GM08714 (cell line): ENCODE measurements around the gene GAS2L2.

Experiments used
- H3K4me3 ChIP-seq: fragments of 200-500 bp; sonication (Bioruptor generic); 2 replicates; pipeline ENCODE4 v1.5.1; 2014; ENCODE audit warnings: mild to moderate bottlenecking, low read length, inconsistent platforms
- ZNF274 ChIP-seq: IDR thresholded peaks from 2 replicates; pipeline ENCODE4 v1.6.1; 2012; ENCODE audit warnings: mild to moderate bottlenecking, low read depth, low read length

Gene GAS2L2

GRCh38 chr17:35752945-35753764, at the start of gene GAS2L2:
Gene GAS2L2, minus strand, starts transcription at chr17:35753239. Its CDS starts 389 bp downstream, at chr17:35752850.
- TF ChIP-seq ZNF274: no peak
- H3K4me3 ChIP-seq: no peak within 1 kb of the TSS

GRCh38 chr17:35801583-35802224, 48.7 kb upstream of the GAS2L2 start:
- H3K4me3 ChIP-seq: no peak overlapping the region
- TF ChIP-seq ZNF274: no peak

- H3K4me3 ChIP-seq: no peak overlapping the region
- TF ChIP-seq ZNF274: no peak
Observed at GRCh38 chr17:35799942-35800341, 46.9 kb upstream of the GAS2L2 start.

GRCh38 chr17:35797918-35798317, 44.9 kb upstream of the GAS2L2 start:
- TF ChIP-seq ZNF274: no peak
- H3K4me3 ChIP-seq: no peak overlapping the region

GRCh38 chr17:35797370-35797769, 44.3 kb upstream of the GAS2L2 start:
- H3K4me3 ChIP-seq: no peak overlapping the region
- TF ChIP-seq ZNF274: no peak

GRCh38 chr17:35796942-35797341, 43.9 kb upstream of the GAS2L2 start:
- H3K4me3 ChIP-seq: no peak overlapping the region
- no peak for TF ChIP-seq ZNF274

GRCh38 chr17:35795871-35796265, 42.8 kb upstream of the GAS2L2 start:
- no peak for TF ChIP-seq ZNF274
- H3K4me3 ChIP-seq: peak overlapping the region; percentile 1; the same call in 1 of the 2 replicates

- H3K4me3 ChIP-seq: peak within 1 kb of the TSS; percentile 17; the same call in 1 of the 2 replicates
- TF ChIP-seq ZNF274: no peak
Observed at GRCh38 chr17:35795007-35795870, 42.2 kb upstream of the GAS2L2 start, which contains the start of gene MMP28. Gene MMP28, minus strand, starts transcription at chr17:35795641. Its CDS starts 264 bp downstream, at chr17:35795377.

GRCh38 chr17:35793257-35793656, 40.2 kb upstream of the GAS2L2 start:
- H3K4me3 ChIP-seq: no peak overlapping the region
- TF ChIP-seq ZNF274: no peak

- no peak for TF ChIP-seq ZNF274
- H3K4me3 ChIP-seq: no peak overlapping the region
Observed at GRCh38 chr17:35791681-35792350, 38.8 kb upstream of the GAS2L2 start.

GRCh38 chr17:35790841-35791240, 37.8 kb upstream of the GAS2L2 start:
- H3K4me3 ChIP-seq: no peak overlapping the region
- TF ChIP-seq ZNF274: no peak

- no peak for TF ChIP-seq ZNF274
- no peak overlapping the region for H3K4me3 ChIP-seq
Observed at GRCh38 chr17:35788477-35789368, 35.7 kb upstream of the GAS2L2 start.

- no peak for TF ChIP-seq ZNF274
- H3K4me3 ChIP-seq: no peak overlapping the region
Observed at GRCh38 chr17:35786941-35787432, 33.9 kb upstream of the GAS2L2 start.

GRCh38 chr17:35784895-35785294, 31.9 kb upstream of the GAS2L2 start:
- H3K4me3 ChIP-seq: no peak overlapping the region
- TF ChIP-seq ZNF274: no peak
